ENCODE results near the gene SEMA5B. TPM values are rescaled to one million over a fixed set of nuclear protein-coding genes. Genes with fewer than 3 reads are reported as not detected.
A peak's percentile ranks its signal among the peaks of the same experiment; 100 is the strongest.

The SEMA5B gene
- total and polyA plus RNA-seq, 2 of the 4 experiments (the other 2 are of a cell fraction): not detected

DNA sequence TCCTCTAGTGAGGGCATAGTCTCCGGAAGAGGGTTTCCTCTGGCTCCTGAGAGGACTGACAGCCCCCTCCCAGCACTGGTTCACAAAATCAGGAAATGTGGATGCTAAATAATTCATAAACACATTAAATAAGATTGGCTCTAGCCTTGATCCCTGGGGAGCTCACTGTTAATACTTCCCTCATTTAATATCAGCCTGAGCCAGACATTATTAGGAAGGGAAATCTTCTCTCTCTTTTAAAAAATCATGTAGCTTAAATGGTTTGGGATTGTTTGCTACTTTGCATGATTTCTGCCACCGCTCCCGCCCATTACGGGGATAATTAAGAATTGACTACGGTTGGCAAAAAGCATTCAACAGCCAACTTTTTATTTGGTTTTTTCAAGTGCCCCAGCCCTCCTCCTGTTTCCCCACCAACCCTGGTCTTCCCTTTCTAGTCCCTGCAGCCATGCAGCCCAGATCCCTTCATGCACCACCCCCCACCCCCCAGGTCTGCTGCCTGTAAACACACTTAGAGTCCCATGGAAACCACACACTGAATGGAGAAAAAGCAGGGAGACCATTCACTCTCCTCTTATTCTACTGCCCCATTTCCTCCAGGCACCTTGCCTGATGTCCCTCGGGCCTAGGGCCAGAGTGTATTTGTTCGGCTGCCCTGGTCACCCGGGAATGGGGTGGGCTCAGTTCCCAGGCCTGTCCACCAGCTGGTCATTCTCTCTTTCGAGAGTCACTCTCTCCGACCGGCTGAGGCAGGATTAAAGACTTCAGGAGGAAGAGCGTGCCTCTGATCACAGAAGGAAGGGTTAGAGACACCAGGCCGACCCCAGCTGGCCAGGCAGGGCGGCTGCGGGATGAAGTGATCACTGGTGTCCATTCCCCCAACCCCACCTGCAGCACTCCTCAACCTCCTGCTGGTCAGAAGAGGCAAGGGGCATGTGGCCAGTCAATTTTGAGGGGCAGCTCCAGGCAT lies 45.1 kb downstream of the SEMA5B start:
- 58% methylated on average over 4 of the region's 15 CpGs; no CpG with 5 or more reads in 1 of the 2 experiments for WGBS, 2 experiments (ENCODE audit: extremely low coverage in 2 of 2, insufficient read length in 1 of 2)
- dilution Hi-C loops (cut with HindIII; ENCODE audit: low sequenced_read_pairs, unreplicated experiment) (no loop called here), in situ Hi-C loops (cut with MboI; ENCODE audit: low sequenced_read_pairs) (no loop called here), intact Hi-C loops (cut with micrococcal nuclease) (no loop called here)
- no peak overlapping the region for H3K9ac ChIP-seq (ENCODE audit: low read depth, low read length)
- TF ChIP-seq MXI1 (IDR thresholded peaks at IDR 0.05; ENCODE audit: borderline replicate concordance, low read depth, low read length) (no peak), CHD1 (IDR thresholded peaks at IDR 0.05; ENCODE audit: low read depth, low read length) (no peak), FOS (IDR thresholded peaks at IDR 0.05; ENCODE audit: low read depth, low read length) (no peak), MAZ (IDR thresholded peaks at IDR 0.05; ENCODE audit: borderline replicate concordance, low read depth, low read length) (no peak), BHLHE40 (IDR thresholded peaks at IDR 0.05; ENCODE audit: low read depth, low read length) (no peak), SMC3 (IDR thresholded peaks at IDR 0.05; ENCODE audit: low read depth, low read length) (no peak), MAFK (IDR thresholded peaks at IDR 0.05; ENCODE audit: low read depth, low read length) (no peak), RAD21 (IDR thresholded peaks at IDR 0.05; ENCODE audit: low read length) (no peak), RCOR1 (IDR thresholded peaks at IDR 0.05; ENCODE audit: insufficient replicate concordance, low read length) (no peak), POLR2A (IDR thresholded peaks at IDR 0.05; ENCODE audit: low read depth, low read length) (no peak), RFX5 (IDR thresholded peaks at IDR 0.05; ENCODE audit: low read depth, low read length) (no peak)
- TF ChIP-seq, protein P1, sequence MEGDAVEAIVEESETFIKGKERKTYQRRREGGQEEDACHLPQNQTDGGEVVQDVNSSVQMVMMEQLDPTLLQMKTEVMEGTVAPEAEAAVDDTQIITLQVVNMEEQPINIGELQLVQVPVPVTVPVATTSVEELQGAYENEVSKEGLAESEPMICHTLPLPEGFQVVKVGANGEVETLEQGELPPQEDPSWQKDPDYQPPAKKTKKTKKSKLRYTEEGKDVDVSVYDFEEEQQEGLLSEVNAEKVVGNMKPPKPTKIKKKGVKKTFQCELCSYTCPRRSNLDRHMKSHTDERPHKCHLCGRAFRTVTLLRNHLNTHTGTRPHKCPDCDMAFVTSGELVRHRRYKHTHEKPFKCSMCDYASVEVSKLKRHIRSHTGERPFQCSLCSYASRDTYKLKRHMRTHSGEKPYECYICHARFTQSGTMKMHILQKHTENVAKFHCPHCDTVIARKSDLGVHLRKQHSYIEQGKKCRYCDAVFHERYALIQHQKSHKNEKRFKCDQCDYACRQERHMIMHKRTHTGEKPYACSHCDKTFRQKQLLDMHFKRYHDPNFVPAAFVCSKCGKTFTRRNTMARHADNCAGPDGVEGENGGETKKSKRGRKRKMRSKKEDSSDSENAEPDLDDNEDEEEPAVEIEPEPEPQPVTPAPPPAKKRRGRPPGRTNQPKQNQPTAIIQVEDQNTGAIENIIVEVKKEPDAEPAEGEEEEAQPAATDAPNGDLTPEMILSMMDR (conservative IDR thresholded peaks at IDR 0.05; ENCODE audit: low read depth, low read length): no peak
- TF ChIP-seq, protein P2, sequence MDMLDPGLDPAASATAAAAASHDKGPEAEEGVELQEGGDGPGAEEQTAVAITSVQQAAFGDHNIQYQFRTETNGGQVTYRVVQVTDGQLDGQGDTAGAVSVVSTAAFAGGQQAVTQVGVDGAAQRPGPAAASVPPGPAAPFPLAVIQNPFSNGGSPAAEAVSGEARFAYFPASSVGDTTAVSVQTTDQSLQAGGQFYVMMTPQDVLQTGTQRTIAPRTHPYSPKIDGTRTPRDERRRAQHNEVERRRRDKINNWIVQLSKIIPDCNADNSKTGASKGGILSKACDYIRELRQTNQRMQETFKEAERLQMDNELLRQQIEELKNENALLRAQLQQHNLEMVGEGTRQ (IDR thresholded peaks at IDR 0.05; ENCODE audit: low read depth, low read length): no peak
- TF ChIP-seq, protein P3, sequence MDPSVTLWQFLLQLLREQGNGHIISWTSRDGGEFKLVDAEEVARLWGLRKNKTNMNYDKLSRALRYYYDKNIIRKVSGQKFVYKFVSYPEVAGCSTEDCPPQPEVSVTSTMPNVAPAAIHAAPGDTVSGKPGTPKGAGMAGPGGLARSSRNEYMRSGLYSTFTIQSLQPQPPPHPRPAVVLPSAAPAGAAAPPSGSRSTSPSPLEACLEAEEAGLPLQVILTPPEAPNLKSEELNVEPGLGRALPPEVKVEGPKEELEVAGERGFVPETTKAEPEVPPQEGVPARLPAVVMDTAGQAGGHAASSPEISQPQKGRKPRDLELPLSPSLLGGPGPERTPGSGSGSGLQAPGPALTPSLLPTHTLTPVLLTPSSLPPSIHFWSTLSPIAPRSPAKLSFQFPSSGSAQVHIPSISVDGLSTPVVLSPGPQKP (IDR thresholded peaks at IDR 0.05; ENCODE audit: borderline replicate concordance, low read depth, low read length): no peak
- H3K27ac ChIP-seq (ENCODE audit: insufficient read depth, low read length): no peak overlapping the region
- ChIA-PET CTCF (no interaction called here), POLR2A (ENCODE audit: unreplicated experiment) (no interaction called here)
- no peaks in the 10 kb centered on the region for H3K9me1 ChIP-seq (ENCODE audit: insufficient read depth, low read length)
- H2AK5ac ChIP-seq (ENCODE audit: low read depth, low read length): no peak overlapping the region
- peaks cover 43% of the 10 kb centered on the region for H3K27me3 ChIP-seq (ENCODE audit: control insufficient read depth, insufficient read depth, low read length)
- ATAC-seq (ENCODE audit: low read depth) (no peak), DNase-seq (no peak)
- no peak overlapping the region for H3K4me3 ChIP-seq (ENCODE audit: insufficient read depth, low read depth, low read length)
- H4K5ac ChIP-seq (ENCODE audit: low read depth, low read length): no peak overlapping the region
- no peaks in the 10 kb centered on the region for H3K36me3 ChIP-seq (ENCODE audit: control insufficient read depth, insufficient read depth, low read length)
- no peak overlapping the region for H3K14ac ChIP-seq (replicated peaks; ENCODE audit: low read depth, low read length)
- no peak overlapping the region for H2AFZ ChIP-seq (replicated peaks; ENCODE audit: low read length, poor library complexity)
- no peak overlapping the region for H2BK15ac ChIP-seq (ENCODE audit: low read depth, low read length)
- no peak overlapping the region for H3K23ac ChIP-seq (ENCODE audit: low read depth, low read length)
- no peak overlapping the region for H3K4me2 ChIP-seq (ENCODE audit: low read depth, low read length)
- H2BK5ac ChIP-seq (ENCODE audit: low read depth, low read length, poor library complexity, severe bottlenecking): no peak overlapping the region
- no peak overlapping the region for H2BK20ac ChIP-seq (ENCODE audit: low read depth, low read length)
- peak overlapping the region; percentile 13 for H2AK9ac ChIP-seq (replicated peaks; ENCODE audit: low read depth, low read length, poor library complexity)
- H4K8ac ChIP-seq (ENCODE audit: low read depth in 2 of 2, low read length in 2 of 2): no peak overlapping the region
- H3K56ac ChIP-seq (ENCODE audit: extremely low read depth, insufficient read depth, low read length): no peak overlapping the region
- H2BK120ac ChIP-seq (ENCODE audit: low read depth, low read length): no peak overlapping the region
- H3K9me3 ChIP-seq (ENCODE audit: control insufficient read depth, insufficient read depth, low read length): no peaks in the 10 kb centered on the region
- H3K4me1 ChIP-seq (ENCODE audit: control insufficient read depth, insufficient read depth, low read length): peaks cover 9% of the 10 kb centered on the region
- no peak overlapping the region for H4K91ac ChIP-seq (ENCODE audit: insufficient read depth, low read depth, low read length)
- BruUV-seq (replicated peaks): no TSS peak
- H3K18ac ChIP-seq (ENCODE audit: low read depth, low read length): no peak overlapping the region
- H4K20me1 ChIP-seq (ENCODE audit: insufficient read depth, low read length): no peaks in the 10 kb centered on the region
- no peak overlapping the region for H3K4ac ChIP-seq (ENCODE audit: low read depth, low read length)
- no peaks in the 10 kb centered on the region for H3K79me1 ChIP-seq (ENCODE audit: low read depth in 1 of 2, low read length in 2 of 2)

Measured in IMR-90 (cell line).